ENCODE data around the gene FLT3LG.

FLT3LG gene

GRCh38 chr19:49447485-49448431, 26.3 kb upstream of the FLT3LG start:
- DNase-seq (ENCODE audit: extremely low read depth, low read depth) = no peak
- TF ChIP-seq CTCF (IDR thresholded peaks at IDR 0.05; ENCODE audit: low read depth, low read length) = no peak

GRCh38 chr19:49448432-49448786, 25.6 kb upstream of the FLT3LG start:
- no peak for DNase-seq (ENCODE audit: extremely low read depth, low read depth)
- no peak for TF ChIP-seq CTCF (IDR thresholded peaks at IDR 0.05; ENCODE audit: low read depth, low read length)

GRCh38 chr19:49450405-49450804, 23.6 kb upstream of the FLT3LG start:
- no peak for TF ChIP-seq CTCF (IDR thresholded peaks at IDR 0.05; ENCODE audit: low read depth, low read length)
- DNase-seq (ENCODE audit: extremely low read depth, low read depth) = no peak

GRCh38 chr19:49451430-49452181, 22.4 kb upstream of the FLT3LG start, which contains the start of gene PIH1D1:
Gene PIH1D1, minus strand, starts transcription at chr19:49451814. Its CDS starts 240 bp downstream, at chr19:49451574.
- DNase-seq (ENCODE audit: extremely low read depth, low read depth) = peak; percentile 97
- TF ChIP-seq CTCF (IDR thresholded peaks at IDR 0.05; ENCODE audit: low read depth, low read length) = peak; percentile 18

- peak; percentile 94 for DNase-seq (ENCODE audit: extremely low read depth, low read depth)
- TF ChIP-seq CTCF (IDR thresholded peaks at IDR 0.05; ENCODE audit: low read depth, low read length) = no peak
Measured at GRCh38 chr19:49453013-49453756, 20.8 kb upstream of the FLT3LG start, which contains the start of gene ALDH16A1. Gene ALDH16A1, plus strand, starts transcription at chr19:49453225. Its CDS starts 107 bp downstream, at chr19:49453332.

GRCh38 chr19:49453757-49454240, 20.2 kb upstream of the FLT3LG start:
- TF ChIP-seq CTCF (IDR thresholded peaks at IDR 0.05; ENCODE audit: low read depth, low read length) = no peak
- DNase-seq (ENCODE audit: extremely low read depth, low read depth) = no peak

Data from AG09319 (cell line).